ENCODE measurements around the gene SFT2D1. TPM values are rescaled to one million over a fixed set of nuclear protein-coding genes. Genes with fewer than 3 reads are reported as not detected.
A peak's percentile ranks its signal among the peaks of the same experiment; 100 is the strongest.

SFT2D1 gene
- total and polyA plus RNA-seq, 9 of the 15 experiments (the other 6 are each of a cell fraction or from before 2014, with no cell fraction given) = 54.4 to 140 (median 74.6) TPM

- TF ChIP-seq, protein P1, sequence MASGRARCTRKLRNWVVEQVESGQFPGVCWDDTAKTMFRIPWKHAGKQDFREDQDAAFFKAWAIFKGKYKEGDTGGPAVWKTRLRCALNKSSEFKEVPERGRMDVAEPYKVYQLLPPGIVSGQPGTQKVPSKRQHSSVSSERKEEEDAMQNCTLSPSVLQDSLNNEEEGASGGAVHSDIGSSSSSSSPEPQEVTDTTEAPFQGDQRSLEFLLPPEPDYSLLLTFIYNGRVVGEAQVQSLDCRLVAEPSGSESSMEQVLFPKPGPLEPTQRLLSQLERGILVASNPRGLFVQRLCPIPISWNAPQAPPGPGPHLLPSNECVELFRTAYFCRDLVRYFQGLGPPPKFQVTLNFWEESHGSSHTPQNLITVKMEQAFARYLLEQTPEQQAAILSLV (tag; IDR thresholded peaks at IDR 0.05) = no peak
- TF ChIP-seq SP1 (CRISPR knock-in tag; IDR thresholded peaks at IDR 0.05) (peak; percentile 65; the same call in 1 of the 2 replicates), RBFOX2 (IDR thresholded peaks at IDR 0.05; ENCODE audit: low read depth, low read length) (peak; percentile 30; the same call in 1 of the 2 replicates), ZNF277 (CRISPR knock-in tag; IDR thresholded peaks at IDR 0.05; ENCODE audit: borderline replicate concordance) (no peak), MCM3 (IDR thresholded peaks at IDR 0.05) (no peak), ARID3A (IDR thresholded peaks at IDR 0.05; ENCODE audit: borderline replicate concordance, low read depth, low read length) (peak; percentile 32; the same call in 1 of the 2 replicates), ZNF408 (CRISPR knock-in tag; IDR thresholded peaks at IDR 0.05; ENCODE audit: low read depth) (no peak), MIER1 (IDR thresholded peaks at IDR 0.05; ENCODE audit: low read depth) (no peak), ATF1 (CRISPR knock-in tag; IDR thresholded peaks at IDR 0.05) (no peak), ATF1 (tag; IDR thresholded peaks at IDR 0.05) (peak; percentile 58; the same call in 1 of the 2 replicates), TCF3 (CRISPR knock-in tag; IDR thresholded peaks at IDR 0.05) (no peak), HNRNPUL1 (IDR thresholded peaks at IDR 0.05; ENCODE audit: low read length) (no peak), CAMTA2 (CRISPR knock-in tag; conservative IDR thresholded peaks at IDR 0.05) (no peak), CCNT2 (IDR thresholded peaks at IDR 0.05; ENCODE audit: borderline replicate concordance, extremely low read depth, insufficient read length, low read depth, low read length) (peak; percentile 61), TAF15 (IDR thresholded peaks at IDR 0.05; ENCODE audit: low read depth, low read length) (no peak), ZBTB9 (CRISPR knock-in tag; IDR thresholded peaks at IDR 0.05) (no peak), HIVEP1 (CRISPR knock-in tag; IDR thresholded peaks at IDR 0.05) (no peak), ETV6 (IDR thresholded peaks at IDR 0.05; ENCODE audit: borderline replicate concordance in 1 of 2, low read depth in 2 of 2, low read length in 1 of 2) (no peak), ETV6 (CRISPR knock-in tag; IDR thresholded peaks at IDR 0.05; ENCODE audit: borderline replicate concordance) (no peak), DPF2 (IDR thresholded peaks at IDR 0.05) (peak; percentile 49), ZBTB1 (CRISPR knock-in tag; IDR thresholded peaks at IDR 0.05; ENCODE audit: borderline replicate concordance, low read depth) (no peak), U2AF1 (optimal IDR thresholded peaks at IDR 0.05; ENCODE audit: low read depth, low read length) (no peak)
- TF ChIP-seq, protein P2, sequence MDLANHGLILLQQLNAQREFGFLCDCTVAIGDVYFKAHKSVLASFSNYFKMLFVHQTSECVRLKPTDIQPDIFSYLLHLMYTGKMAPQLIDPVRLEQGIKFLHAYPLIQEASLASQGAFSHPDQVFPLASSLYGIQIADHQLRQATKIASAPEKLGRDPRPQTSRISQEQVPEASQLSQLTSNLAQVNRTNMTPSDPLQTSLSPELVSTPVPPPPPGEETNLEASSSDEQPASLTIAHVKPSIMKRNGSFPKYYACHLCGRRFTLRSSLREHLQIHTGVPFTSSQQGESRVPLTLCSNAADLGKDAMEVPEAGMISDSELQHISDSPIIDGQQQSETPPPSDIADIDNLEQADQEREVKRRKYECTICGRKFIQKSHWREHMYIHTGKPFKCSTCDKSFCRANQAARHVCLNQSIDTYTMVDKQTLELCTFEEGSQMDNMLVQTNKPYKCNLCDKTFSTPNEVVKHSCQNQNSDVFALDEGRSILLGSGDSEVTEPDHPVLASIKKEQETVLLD (IDR thresholded peaks at IDR 0.05) = no peak; the same call in 1 of the 2 replicates
Observed at GRCh38 chr6:166330612-166331011, 11.7 kb downstream of the SFT2D1 start (continued).
